Gastrocnemius medialis (tissue), 4 donors: Measurements from ENCODE around the gene B3GNT4.

Experiments used
- POLR2A ChIP-seq, 2 donors: fragments of 450-650 bp; IDR thresholded peaks; one replicate each; pipeline ENCODE4 v1.6.1; 2017; ENCODE audit warnings: antibody characterized with exemption in 2 of 2, mild to moderate bottlenecking in 2 of 2, moderate library complexity in 2 of 2
- TF ChIP-seq, protein P1 (sequence below), 5 experiments: fragments of 450-650 bp in 3 of 5; fragments of 200-600 bp in 2 of 5; sonication (generic) in 2 of 5; IDR thresholded peaks in 4 of 5; conservative IDR thresholded peaks in 1 of 5; 1 replicate in 4 of 5; 2 replicates in 1 of 5; pipeline ENCODE4 v1.5.1; 2016 to 2019; ENCODE audit warnings: antibody characterized with exemption in 5 of 5, mild to moderate bottlenecking in 3 of 5, moderate library complexity in 3 of 5

GRCh38 chr12:122201381-122201780, 2.1 kb upstream of the B3GNT4 start:
- TF ChIP-seq POLR2A (IDR thresholded peaks at IDR 0.05): no peak
- TF ChIP-seq, protein P1, sequence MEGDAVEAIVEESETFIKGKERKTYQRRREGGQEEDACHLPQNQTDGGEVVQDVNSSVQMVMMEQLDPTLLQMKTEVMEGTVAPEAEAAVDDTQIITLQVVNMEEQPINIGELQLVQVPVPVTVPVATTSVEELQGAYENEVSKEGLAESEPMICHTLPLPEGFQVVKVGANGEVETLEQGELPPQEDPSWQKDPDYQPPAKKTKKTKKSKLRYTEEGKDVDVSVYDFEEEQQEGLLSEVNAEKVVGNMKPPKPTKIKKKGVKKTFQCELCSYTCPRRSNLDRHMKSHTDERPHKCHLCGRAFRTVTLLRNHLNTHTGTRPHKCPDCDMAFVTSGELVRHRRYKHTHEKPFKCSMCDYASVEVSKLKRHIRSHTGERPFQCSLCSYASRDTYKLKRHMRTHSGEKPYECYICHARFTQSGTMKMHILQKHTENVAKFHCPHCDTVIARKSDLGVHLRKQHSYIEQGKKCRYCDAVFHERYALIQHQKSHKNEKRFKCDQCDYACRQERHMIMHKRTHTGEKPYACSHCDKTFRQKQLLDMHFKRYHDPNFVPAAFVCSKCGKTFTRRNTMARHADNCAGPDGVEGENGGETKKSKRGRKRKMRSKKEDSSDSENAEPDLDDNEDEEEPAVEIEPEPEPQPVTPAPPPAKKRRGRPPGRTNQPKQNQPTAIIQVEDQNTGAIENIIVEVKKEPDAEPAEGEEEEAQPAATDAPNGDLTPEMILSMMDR (IDR thresholded peaks at IDR 0.05 in 4 of 5, conservative IDR thresholded peaks at IDR 0.05 in 1 of 5): no peak
